Left renal cortex interstitium (tissue), 4 donors: ENCODE data around the gene TNFSF11. TPM values are rescaled to one million over a fixed set of nuclear protein-coding genes. Genes with fewer than 3 reads are reported as not detected.

Experiments
- DNase-seq, 4 donors: peaks; one replicate each; pipeline ENCODE4 v3.0.0-alpha.2; 2013; ENCODE audit warnings: low read depth in 4 of 4, low spot score in 2 of 4, missing footprints in 1 of 4
- polyA plus RNA-seq, 4 donors: library from polyadenylated mRNA; unstranded; fragments of 120-200 nt; gene quantifications; one replicate each; pipeline ENCODE4 v1.2.1, GENCODE V29; 2013; ENCODE audit not compliant: insufficient read length in 4 of 4

Gene TNFSF11
- polyA plus RNA-seq, 4 donors, result 0.22 to 0.33 (median 0.24) TPM

- no peak for DNase-seq
Measured at GRCh38 chr13:42651936-42652641, 78.1 kb downstream of the TNFSF11 start.

DNA sequence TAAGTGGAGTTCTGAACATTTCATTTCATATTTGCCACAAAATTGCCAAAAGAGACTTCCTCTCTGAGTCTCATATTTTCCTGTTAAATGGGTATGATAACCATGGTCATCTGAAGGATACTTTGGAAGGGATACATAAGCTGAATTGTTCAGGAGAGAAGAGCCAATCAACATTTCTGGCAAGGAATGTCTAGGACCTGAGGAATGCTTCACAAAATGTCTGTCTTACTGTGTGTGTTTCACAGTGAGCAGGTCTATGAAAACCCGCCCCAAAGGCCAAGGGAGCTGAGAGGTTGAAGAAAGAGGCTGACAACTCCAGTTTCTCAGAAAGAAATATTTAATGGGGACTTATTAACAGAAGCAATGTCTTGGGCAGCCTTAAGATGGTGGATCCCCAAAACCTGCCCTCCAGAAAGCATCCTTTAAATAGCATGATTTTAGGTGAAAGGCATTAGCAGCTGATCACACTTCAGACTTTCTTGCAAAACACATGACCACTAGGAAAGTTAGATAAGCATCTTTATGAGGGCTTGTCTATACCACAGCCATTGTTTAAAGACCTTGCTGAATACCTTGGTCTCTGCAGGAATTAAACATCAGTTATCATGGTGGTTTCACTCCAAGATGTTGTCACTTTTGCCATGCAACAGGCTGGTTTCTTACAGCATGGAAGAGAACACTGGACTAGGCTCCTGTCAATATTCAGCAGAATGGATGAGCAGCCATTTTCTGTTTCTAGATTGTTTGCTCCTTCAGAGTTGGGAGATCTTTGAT lies 78.9 kb downstream of the TNFSF11 start:
- no peak for DNase-seq

GRCh38 chr13:42653679-42654078 lies 79.7 kb downstream of the TNFSF11 start:
- DNase-seq, result no peak

DNA sequence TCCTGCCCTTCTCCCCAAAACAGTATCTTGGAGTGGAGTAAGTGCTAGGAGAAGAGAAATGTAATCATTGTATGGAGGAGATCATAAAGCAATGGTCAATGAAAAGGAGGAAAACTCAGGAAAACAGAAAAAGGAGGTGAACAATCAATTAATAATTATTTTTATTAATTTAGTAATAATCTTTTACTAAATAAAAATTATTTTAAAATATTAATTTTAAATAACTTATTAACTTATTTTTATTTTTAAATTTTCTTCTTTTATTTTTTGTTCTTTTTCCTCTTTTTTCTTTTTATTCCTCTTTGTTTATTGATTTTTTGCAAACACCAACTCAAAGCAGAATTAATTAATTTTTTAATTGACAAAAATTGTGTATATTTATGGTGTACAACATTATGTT lies 80.3 kb downstream of the TNFSF11 start:
- DNase-seq, result no peak

DNA sequence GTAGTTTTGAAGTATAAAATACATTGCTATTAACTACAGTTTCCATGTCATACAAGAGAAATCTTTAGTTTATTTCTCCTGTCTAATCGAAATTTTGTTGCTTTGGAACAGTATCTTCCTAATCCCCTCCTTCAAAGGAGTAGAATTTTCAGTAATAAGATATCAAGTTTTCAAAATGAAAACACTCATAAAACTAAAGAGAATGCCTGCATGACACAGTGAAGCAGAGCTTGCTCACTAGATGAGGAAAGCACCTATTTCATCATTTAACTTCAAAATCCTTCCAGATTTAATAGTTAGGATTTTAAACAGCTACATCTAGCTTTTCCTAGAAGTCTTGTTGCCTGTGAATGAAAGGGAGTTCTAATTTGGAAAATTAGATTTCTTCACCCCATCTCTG lies 80.8 kb downstream of the TNFSF11 start:
- no peak for DNase-seq

DNA sequence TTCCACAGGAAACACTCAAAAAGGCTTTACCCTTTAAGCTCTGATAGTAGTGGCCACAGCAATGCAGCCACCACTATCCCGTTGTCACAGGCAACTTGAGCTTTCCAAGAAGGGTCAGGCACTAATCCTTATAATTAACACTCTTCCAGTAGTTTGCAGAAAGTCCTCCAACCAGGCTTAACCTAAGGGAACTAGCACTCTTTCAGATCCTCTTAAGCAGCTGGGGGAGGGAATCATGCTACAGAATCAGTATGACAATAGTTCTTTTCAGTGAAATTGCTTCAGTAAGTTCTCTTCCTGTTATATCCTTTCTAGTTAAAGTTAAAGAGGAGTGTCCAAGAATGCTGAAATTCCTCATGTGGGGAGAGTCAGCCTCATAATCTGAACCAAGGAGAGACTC lies 82.2 kb downstream of the TNFSF11 start:
- DNase-seq, result no peak

DNA sequence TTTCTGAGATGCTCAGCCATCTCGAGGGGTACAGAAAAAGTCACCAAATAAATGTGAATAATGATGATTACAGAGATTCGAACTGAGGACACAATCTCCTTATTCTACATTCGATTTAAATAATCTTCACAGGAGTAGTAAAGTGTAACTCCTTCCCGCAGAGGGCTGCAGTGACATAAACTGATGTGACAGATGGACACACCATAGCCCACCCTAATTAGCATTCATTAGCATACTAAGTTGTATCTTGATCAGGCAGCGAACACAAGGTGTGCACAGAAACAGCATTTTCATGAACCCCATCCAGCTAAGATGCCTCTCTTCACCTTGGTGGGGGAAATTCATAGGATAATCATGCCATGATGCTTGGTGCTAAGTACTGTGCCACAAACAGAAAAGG lies 83.0 kb downstream of the TNFSF11 start:
- DNase-seq, result no peak

Other genes with a start within 250 kb of the TNFSF11 start
- gene FAM216B, start 207.4 kb downstream of the TNFSF11 start, polyA plus RNA-seq, result under 1 TPM in 1 of 4 donors, not detected in 3; 0.05 TPM